Keratinocyte (primary cell): ENCODE measurements around the gene VWC2L. TPM values are rescaled to one million over a fixed set of nuclear protein-coding genes. Genes with fewer than 3 reads are reported as not detected.

Experiments
- DNase-seq: peaks from one replicate; pipeline ENCODE4 v3.0.0-alpha.2; 2011; ENCODE audit warnings: low read depth, missing footprints, low spot score
- FAIRE-seq: peaks from 2 replicates; lab custom pipeline; 2011; peaks lifted over from hg19 to GRCh38; lab: Jason Lieb, UNC
- H2AFZ ChIP-seq: 2 replicates; pipeline ENCODE4 v1.6.0; 2012; ENCODE audit warnings: low read length, control low read depth, inconsistent platforms; ENCODE audit not compliant: control insufficient read depth
- H3K27ac ChIP-seq: 2 replicates; pipeline ENCODE4 v1.5.1; 2011; ENCODE audit warnings: low read length; ENCODE audit not compliant: control insufficient read depth, insufficient read depth
- H3K27me3 ChIP-seq: 3 replicates; pipeline ENCODE4 v1.6.0; 2011; ENCODE audit warnings: low read length; ENCODE audit not compliant: control insufficient read depth, insufficient read depth; ENCODE audit errors: extremely low read depth
- H3K36me3 ChIP-seq, 2 experiments: 2 replicates in 1 of 2; 3 replicates in 1 of 2; pipeline ENCODE4 v1.5.1; 2011; ENCODE audit warnings: low read length in 2 of 2, mild to moderate bottlenecking in 1 of 2; ENCODE audit not compliant: control insufficient read depth in 2 of 2, insufficient read depth in 2 of 2; ENCODE audit errors: extremely low read depth in 1 of 2
- H3K4me1 ChIP-seq: 3 replicates; pipeline ENCODE4 v1.5.1; 2011; ENCODE audit warnings: low read length; ENCODE audit not compliant: control insufficient read depth, insufficient read depth; ENCODE audit errors: extremely low read depth
- H3K4me2 ChIP-seq: 3 replicates; pipeline ENCODE4 v1.6.0; 2011; ENCODE audit warnings: low read depth, low read length; ENCODE audit not compliant: control insufficient read depth, insufficient read depth; ENCODE audit errors: extremely low read depth
- H3K4me3 ChIP-seq, 3 experiments: fragments of 200-600 bp in 1 of 3; sonication (generic) in 1 of 3; 2 replicates in 2 of 3; 3 replicates in 1 of 3; pipeline ENCODE4 v1.5.1; 2011 to 2016; ENCODE audit warnings: low read length in 3 of 3, mild to moderate bottlenecking in 3 of 3, control low read depth in 2 of 3, inconsistent platforms in 1 of 3, low read depth in 1 of 3, mixed read lengths in 1 of 3, mixed run types in 1 of 3, moderate library complexity in 1 of 3; ENCODE audit not compliant: control insufficient read depth in 2 of 3, insufficient read depth in 2 of 3; ENCODE audit errors: extremely low read depth in 1 of 3
- H3K79me2 ChIP-seq: 2 replicates; pipeline ENCODE4 v1.6.0; 2012; ENCODE audit warnings: low read length; ENCODE audit not compliant: control insufficient read depth, insufficient read depth
- H3K9ac ChIP-seq: 3 replicates; pipeline ENCODE4 v1.6.0; 2011; ENCODE audit warnings: low read length; ENCODE audit not compliant: control insufficient read depth, insufficient read depth; ENCODE audit errors: extremely low read depth
- H3K9me1 ChIP-seq: 3 replicates; pipeline ENCODE4 v1.6.0; 2011; ENCODE audit warnings: low read length; ENCODE audit not compliant: control insufficient read depth, insufficient read depth; ENCODE audit errors: extremely low read depth
- H3K9me3 ChIP-seq: 2 replicates; pipeline ENCODE4 v1.5.1; 2012; ENCODE audit warnings: low read depth, low read length; ENCODE audit not compliant: control insufficient read depth
- H4K20me1 ChIP-seq: 3 replicates; pipeline ENCODE4 v1.6.0; 2011; ENCODE audit warnings: low read length; ENCODE audit not compliant: control insufficient read depth, insufficient read depth; ENCODE audit errors: extremely low read depth
- CTCF ChIP-seq, 3 experiments: IDR thresholded peaks in 1 of 3; conservative IDR thresholded peaks in 1 of 3; optimal IDR thresholded peaks in 1 of 3; 2 replicates in 2 of 3; 3 replicates in 1 of 3; pipeline versions ENCODE3 to v1.5.1; 2011; ENCODE audit warnings: low read length in 3 of 3, mild to moderate bottlenecking in 3 of 3, moderate library complexity in 2 of 3, control low read depth in 1 of 3, inconsistent platforms in 1 of 3; ENCODE audit not compliant: insufficient read depth in 2 of 3; ENCODE audit errors: extremely low read depth in 1 of 3
- EZH2 ChIP-seq: IDR thresholded peaks from one replicate; pipeline ENCODE4 v1.6.1; 2012; ENCODE audit warnings: inconsistent platforms, mild to moderate bottlenecking, low read length, moderate library complexity
- dilution Hi-C: fragments of 300-500 bp; cut with MboI; formaldehyde crosslinking; loops from one replicate; pipeline ENCODE4 v1.7.0; 2020; ENCODE audit warnings: low sequenced_read_pairs; ENCODE audit not compliant: extremely low pct_ligation_motif_present
- polyA plus RNA-seq, 5 experiments: library from polyadenylated mRNA; depleted of rRNA in 3 of 5; stranded (reverse) in 3 of 5; stranded (forward) in 1 of 5; unstranded in 1 of 5; fragments of >200 nt; gene quantifications; 1 replicate in 1 of 5; 2 replicates in 3 of 5; 3 replicates in 1 of 5; pipeline versions ENCODE4 v1.2.1 to v1.2.3, GENCODE V29; 2011 to 2012; ENCODE audit warnings: missing spikeins in 2 of 5, low read depth in 1 of 5, low replicate concordance in 1 of 5

The VWC2L gene
- polyA plus RNA-seq, 1 donor (not counting 4 experiments of a cell fraction or from before 2014, with no cell fraction given) = not detected

- no peaks in the 10 kb centered on the region for H3K36me3 ChIP-seq
- no peaks in the 10 kb centered on the region for H3K27me3 ChIP-seq
- no peaks in the 10 kb centered on the region for H3K9me1 ChIP-seq
- H3K9ac ChIP-seq = no peak overlapping the region
- H3K79me2 ChIP-seq = no peaks in the 10 kb centered on the region
- H3K4me1 ChIP-seq = peaks cover 11% of the 10 kb centered on the region
- DNase-seq = no peak
- H3K27ac ChIP-seq = no peak overlapping the region
- H2AFZ ChIP-seq = no peak overlapping the region
- no peak for FAIRE-seq
- H3K4me2 ChIP-seq = no peak overlapping the region
- no peak overlapping the region for H3K4me3 ChIP-seq
- no peaks in the 10 kb centered on the region for H4K20me1 ChIP-seq
- H3K9me3 ChIP-seq = no peaks in the 10 kb centered on the region
- dilution Hi-C loops = no loop called here
- TF ChIP-seq CTCF (optimal IDR thresholded peaks at IDR 0.05 in 1 of 3, IDR thresholded peaks at IDR 0.05 in 1 of 3, conservative IDR thresholded peaks at IDR 0.05 in 1 of 3; ENCODE audit: extremely low read depth in 1 of 3, insufficient read depth in 2 of 3, low read length in 3 of 3) (no peak), EZH2 (no peak)
These were observed 149.3 kb downstream of the VWC2L start for GRCh38 chr2:214560176-214560575.

GRCh38 chr2:214560618-214561190 lies 149.8 kb downstream of the VWC2L start:
- no peaks in the 10 kb centered on the region for H3K27me3 ChIP-seq
- no peaks in the 10 kb centered on the region for H3K9me1 ChIP-seq
- no peaks in the 10 kb centered on the region for H3K36me3 ChIP-seq
- no peak for FAIRE-seq
- H4K20me1 ChIP-seq = no peaks in the 10 kb centered on the region
- dilution Hi-C loops = no loop called here
- no peak overlapping the region for H3K4me3 ChIP-seq
- H2AFZ ChIP-seq = no peak overlapping the region
- H3K4me2 ChIP-seq = no peak overlapping the region
- TF ChIP-seq CTCF (optimal IDR thresholded peaks at IDR 0.05 in 1 of 3, IDR thresholded peaks at IDR 0.05 in 1 of 3, conservative IDR thresholded peaks at IDR 0.05 in 1 of 3; ENCODE audit: extremely low read depth in 1 of 3, insufficient read depth in 2 of 3, low read length in 3 of 3) (no peak), EZH2 (no peak)
- H3K9me3 ChIP-seq = no peaks in the 10 kb centered on the region
- H3K79me2 ChIP-seq = no peaks in the 10 kb centered on the region
- H3K9ac ChIP-seq = no peak overlapping the region
- DNase-seq = no peak
- peaks cover 11% of the 10 kb centered on the region for H3K4me1 ChIP-seq
- no peak overlapping the region for H3K27ac ChIP-seq
